HG03159 (cell line): ENCODE results near the gene GYPC.
"Not testable (repeated sequence)": the region's sequence is repeated elsewhere in the genome, so short reads cannot be mapped to it uniquely, and the experiment has no call there.

Source experiments
- ATAC-seq: cut with Tn5 transposase; IDR thresholded peaks from one replicate; pipeline ENCODE4 v1.9.1; 2021; ENCODE audit warnings: mild to moderate bottlenecking, moderate library complexity; ENCODE audit not compliant: unreplicated experiment

GYPC gene

GRCh38 chr2:126696644-126697520 lies 40.9 kb downstream of the GYPC start:
- ATAC-seq: no peak

GRCh38 chr2:126698376-126698775 lies 42.4 kb downstream of the GYPC start:
- ATAC-seq: no peak

DNA sequence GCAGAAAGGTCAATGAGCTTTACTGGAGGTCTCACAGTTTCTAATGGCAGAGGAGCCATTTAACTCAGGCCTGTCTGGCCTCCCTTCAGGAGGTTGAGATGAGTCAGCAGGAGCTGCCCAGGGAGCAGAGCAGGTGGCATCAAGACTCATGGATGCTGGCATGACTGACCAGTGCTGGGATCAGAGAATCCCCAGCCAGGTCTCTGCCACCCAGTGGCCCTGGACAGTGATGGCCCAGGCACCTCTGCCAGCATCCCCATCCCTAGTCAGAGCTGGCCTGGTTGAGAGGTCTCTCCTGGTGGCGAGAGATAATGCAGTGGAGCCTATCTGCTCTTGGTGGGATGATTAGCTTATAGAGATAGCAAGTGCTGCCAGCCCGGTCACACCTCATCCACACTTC lies 43.1 kb downstream of the GYPC start:
- no peak for ATAC-seq

DNA sequence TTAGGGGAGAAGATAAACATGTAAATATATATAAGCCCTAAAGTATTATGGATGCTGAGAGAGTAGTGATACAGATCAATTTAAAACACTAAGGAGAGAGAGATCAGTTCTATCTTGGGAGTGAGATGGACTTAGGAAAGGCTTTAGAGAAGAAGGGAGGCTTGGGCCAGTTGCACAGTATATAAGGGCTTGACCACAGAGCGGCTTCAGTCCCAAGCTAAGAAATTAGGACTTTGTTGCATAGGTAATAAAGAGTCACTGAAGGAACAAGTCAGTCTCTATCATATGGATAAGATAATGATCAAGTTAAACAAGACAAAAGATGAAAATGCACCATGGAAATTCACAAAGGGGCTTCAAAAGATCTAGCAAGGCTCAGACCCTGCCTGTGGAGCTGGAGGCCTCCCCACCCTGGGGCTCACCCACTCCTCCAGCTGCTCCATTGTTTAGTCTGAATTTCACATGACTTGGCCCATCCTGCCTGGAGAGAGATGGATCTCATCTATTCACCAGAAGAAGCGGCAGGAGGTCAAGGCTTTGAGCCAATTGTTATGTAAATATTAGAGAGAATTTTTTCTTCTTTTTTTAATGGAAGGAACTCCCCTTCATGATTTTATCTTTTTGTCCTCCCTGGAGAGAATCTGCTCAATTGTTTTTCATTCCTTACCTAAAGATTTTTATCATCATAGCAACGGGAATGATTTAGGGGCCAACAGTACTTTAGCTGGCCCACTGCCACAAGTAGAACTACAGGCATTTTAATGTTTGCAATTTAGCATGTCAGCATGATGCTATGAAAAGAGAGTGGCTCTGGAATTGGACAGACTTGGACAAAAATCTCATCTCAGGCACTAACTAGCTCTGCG lies 44.0 kb downstream of the GYPC start:
- no peak for ATAC-seq

GRCh38 chr2:126700677-126701076 lies 44.7 kb downstream of the GYPC start:
- no peak for ATAC-seq

GRCh38 chr2:126703311-126703710 lies 47.4 kb downstream of the GYPC start:
- ATAC-seq: no peak

- ATAC-seq: no peak
These were observed 48.6 kb downstream of the GYPC start for GRCh38 chr2:126704434-126705160.

DNA sequence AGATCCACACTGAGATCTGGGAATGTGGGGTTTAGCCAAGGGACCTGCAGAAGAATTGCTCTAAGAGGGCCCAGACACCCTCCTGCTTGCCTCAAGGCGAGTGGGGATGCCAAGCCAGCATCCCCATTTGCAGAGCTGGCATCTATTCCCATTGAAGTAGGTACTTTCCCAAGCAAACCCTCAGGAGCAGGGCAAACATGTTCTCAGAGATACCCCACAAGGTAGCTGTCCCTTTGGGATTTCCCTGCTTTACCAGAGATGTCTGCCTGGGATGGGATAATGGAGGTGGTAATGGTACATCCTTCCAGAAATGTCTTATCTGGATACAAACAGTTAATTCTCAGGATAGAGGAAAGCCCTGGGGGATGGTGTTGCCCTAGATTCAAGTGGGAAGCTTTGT lies 51.2 kb downstream of the GYPC start:
- ATAC-seq: no peak

GRCh38 chr2:126707941-126708340 lies 52.0 kb downstream of the GYPC start:
- ATAC-seq: no peak

DNA sequence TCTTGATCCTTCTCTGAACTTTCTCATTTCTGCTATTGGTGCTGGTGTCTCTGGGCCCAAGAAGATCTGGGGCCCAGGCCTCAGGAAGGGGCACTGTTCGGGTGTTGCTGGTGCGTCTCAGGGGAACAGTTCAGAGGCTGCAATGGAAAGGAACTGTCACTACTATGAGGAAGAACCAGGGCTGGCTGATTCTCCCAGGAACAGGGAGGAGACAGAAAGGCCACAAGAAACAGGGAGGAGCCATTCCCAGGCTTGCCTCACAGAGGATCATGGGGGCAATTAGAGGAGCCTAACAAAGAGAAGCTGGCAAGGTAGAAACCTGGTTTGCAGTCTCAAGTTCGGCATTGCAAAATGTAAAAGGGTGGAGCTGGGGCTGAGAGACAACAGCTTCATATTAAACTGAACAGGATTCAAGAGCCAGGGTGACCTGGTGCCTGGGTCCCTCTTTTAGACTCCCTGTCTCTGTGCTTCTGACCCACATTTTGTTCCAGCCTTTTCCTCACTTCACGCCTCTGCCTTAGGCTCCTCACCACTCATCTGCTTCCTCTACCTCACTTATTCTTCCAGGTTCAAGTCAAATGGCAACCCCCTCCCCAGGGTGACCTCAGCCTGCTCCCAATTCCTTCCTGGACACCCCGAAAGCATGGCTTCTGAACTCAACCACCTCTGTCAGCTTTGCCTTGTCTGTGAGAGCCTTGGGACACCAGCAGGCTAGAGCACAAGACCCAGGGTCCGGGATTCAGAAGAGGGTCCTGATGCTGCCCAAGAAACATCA lies 58.4 kb downstream of the GYPC start:
- ATAC-seq: no peak

GRCh38 chr2:126715111-126715510 lies 59.2 kb downstream of the GYPC start:
- no peak for ATAC-seq

GRCh38 chr2:126715576-126716406 lies 59.8 kb downstream of the GYPC start:
- no peak for ATAC-seq

DNA sequence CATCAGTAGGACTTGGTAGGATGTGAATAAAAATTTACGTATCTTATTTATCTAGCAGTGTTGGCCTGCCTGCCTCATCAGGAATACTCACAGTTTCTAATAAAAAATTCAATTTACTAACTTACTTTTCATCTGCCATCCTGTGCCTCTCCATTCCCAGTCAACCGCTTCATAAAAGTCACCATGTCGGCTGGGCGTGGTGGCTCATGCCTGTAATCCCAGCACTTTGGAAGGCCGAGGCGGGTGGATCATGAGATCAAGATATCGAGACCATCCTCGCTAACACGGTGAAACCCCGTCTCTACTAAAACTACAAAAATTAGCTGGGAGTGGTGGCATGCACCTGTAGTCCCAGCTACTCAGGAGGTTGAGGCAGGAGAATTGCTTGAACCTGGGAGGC lies 61.3 kb downstream of the GYPC start:
- not testable (repeated sequence) for ATAC-seq

GRCh38 chr2:126717928-126718327 lies 62.0 kb downstream of the GYPC start:
- no peak for ATAC-seq

GRCh38 chr2:126719191-126719832 lies 63.4 kb downstream of the GYPC start:
- no peak for ATAC-seq

GRCh38 chr2:126719833-126720351 lies 63.9 kb downstream of the GYPC start:
- no peak for ATAC-seq

GRCh38 chr2:126720638-126721037 lies 64.7 kb downstream of the GYPC start:
- no peak for ATAC-seq

DNA sequence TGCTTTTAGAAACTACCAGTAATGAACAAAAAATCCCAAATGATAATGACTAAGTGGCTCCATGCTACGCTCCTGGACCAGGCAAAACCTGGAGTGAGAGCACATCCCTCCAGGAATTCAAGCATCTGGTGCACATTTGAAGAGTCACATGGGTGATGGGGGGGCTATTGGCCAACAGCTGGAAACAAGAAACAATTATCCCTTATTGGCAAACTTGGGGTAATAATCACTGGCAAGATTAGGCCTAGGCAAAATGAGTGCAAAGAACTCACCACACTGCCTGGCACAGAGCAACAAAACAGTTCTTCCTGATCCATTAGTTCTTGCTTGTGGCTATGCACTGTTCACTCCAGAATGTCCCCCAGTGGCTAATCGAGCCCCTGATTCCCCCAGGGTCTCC lies 66.1 kb downstream of the GYPC start:
- ATAC-seq: no peak

DNA sequence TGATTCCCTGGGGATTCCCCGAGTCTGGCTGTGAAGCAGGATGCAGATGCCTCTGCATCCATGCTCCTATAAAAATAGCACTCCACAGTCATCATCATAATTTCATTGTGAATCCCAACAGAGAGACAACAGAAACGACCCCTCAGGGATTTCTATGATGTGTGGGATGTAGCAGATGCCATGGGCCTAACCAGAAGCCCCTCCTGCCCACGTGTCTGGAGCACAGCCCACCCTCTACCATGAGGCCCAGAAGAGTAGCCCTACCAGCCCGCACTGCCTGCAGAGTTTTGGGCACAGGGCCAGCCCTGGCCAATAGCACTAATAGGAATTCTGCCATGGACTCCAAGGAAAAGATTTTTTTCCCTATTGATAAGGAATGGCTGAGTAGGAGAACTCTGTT lies 66.6 kb downstream of the GYPC start:
- ATAC-seq: no peak
